ENCODE results near the gene FMOD.

Gene FMOD

GRCh38 chr1:203306089-203306964 is 44.6 kb downstream of the FMOD start:
- TF ChIP-seq CTCF (IDR thresholded peaks at IDR 0.05; ENCODE audit: insufficient read depth, low read length, poor library complexity, severe bottlenecking), result peak; percentile 41
- DNase-seq (ENCODE audit: extremely low read depth, insufficient read length), result no peak
- H3K27me3 ChIP-seq (replicated peaks; ENCODE audit: control insufficient read depth, insufficient read depth, low read length), result no peaks in the 10 kb centered on the region

GRCh38 chr1:203305809-203306088 is 45.2 kb downstream of the FMOD start:
- Histone ChIP-seq H3K4me3 (replicated peaks; ENCODE audit: low read depth, low read length) (peak overlapping the region; percentile 98), H3K36me3 (ENCODE audit: control insufficient read depth, insufficient read depth, low read length) (peaks cover 25% of the 10 kb centered on the region), H3K27me3 (replicated peaks; ENCODE audit: control insufficient read depth, insufficient read depth, low read length) (no peaks in the 10 kb centered on the region)
- no peak for DNase-seq (ENCODE audit: extremely low read depth, insufficient read length)
- no peak for TF ChIP-seq CTCF (IDR thresholded peaks at IDR 0.05; ENCODE audit: insufficient read depth, low read length, poor library complexity, severe bottlenecking)

More at GRCh38 chr1:203306089-203306964, 44.6 kb downstream of the FMOD start:
- Histone ChIP-seq H3K36me3 (ENCODE audit: control insufficient read depth, insufficient read depth, low read length) (peaks cover 25% of the 10 kb centered on the region), H3K4me3 (replicated peaks; ENCODE audit: low read depth, low read length) (peak overlapping the region; percentile 98)

- peak; percentile 94 for DNase-seq (ENCODE audit: extremely low read depth, insufficient read length)
- Histone ChIP-seq H3K36me3 (ENCODE audit: control insufficient read depth, insufficient read depth, low read length) (peaks cover 25% of the 10 kb centered on the region), H3K27me3 (replicated peaks; ENCODE audit: control insufficient read depth, insufficient read depth, low read length) (no peaks in the 10 kb centered on the region), H3K4me3 (replicated peaks; ENCODE audit: low read depth, low read length) (peak within 1 kb of the TSS; percentile 98)
- no peak for TF ChIP-seq CTCF (IDR thresholded peaks at IDR 0.05; ENCODE audit: insufficient read depth, low read length, poor library complexity, severe bottlenecking)
These were observed 45.8 kb downstream of the FMOD start, which contains the start of gene BTG2 for GRCh38 chr1:203304919-203305808. Gene BTG2, plus strand, starts transcription at chr1:203305519. Its CDS starts 88 bp downstream, at chr1:203305607.

- no peak for TF ChIP-seq CTCF (IDR thresholded peaks at IDR 0.05; ENCODE audit: insufficient read depth, low read length, poor library complexity, severe bottlenecking)
- no peak for DNase-seq (ENCODE audit: extremely low read depth, insufficient read length)
- Histone ChIP-seq H3K27me3 (replicated peaks; ENCODE audit: control insufficient read depth, insufficient read depth, low read length) (no peaks in the 10 kb centered on the region), H3K36me3 (ENCODE audit: control insufficient read depth, insufficient read depth, low read length) (peaks cover 25% of the 10 kb centered on the region), H3K4me3 (replicated peaks; ENCODE audit: low read depth, low read length) (peak overlapping the region; percentile 63)
These were observed 46.5 kb downstream of the FMOD start for GRCh38 chr1:203304391-203304918.

- TF ChIP-seq CTCF (IDR thresholded peaks at IDR 0.05; ENCODE audit: insufficient read depth, low read length, poor library complexity, severe bottlenecking), result no peak
- DNase-seq (ENCODE audit: extremely low read depth, insufficient read length), result no peak
- H3K4me3 ChIP-seq (replicated peaks; ENCODE audit: low read depth, low read length), result no peak overlapping the region
- peaks cover 17% of the 10 kb centered on the region for H3K36me3 ChIP-seq (ENCODE audit: control insufficient read depth, insufficient read depth, low read length)
- H3K27me3 ChIP-seq (replicated peaks; ENCODE audit: control insufficient read depth, insufficient read depth, low read length), result no peaks in the 10 kb centered on the region
These were observed 48.0 kb downstream of the FMOD start for GRCh38 chr1:203302894-203303293.

All from GM06990 (cell line).